Fibroblast of peridontal ligament (primary cell): ENCODE results near the gene FDXR.
A peak's percentile ranks its signal among the peaks of the same experiment; 100 is the strongest.

Experiments used
- DNase-seq: peaks from one replicate; pipeline ENCODE4 v3.0.0-alpha.2; 2010; ENCODE audit errors: extremely low read depth

Gene FDXR

GRCh38 chr17:74857191-74857590 lies 15.6 kb downstream of the FDXR start:
- DNase-seq = no peak

- DNase-seq = no peak
These were observed 16.7 kb downstream of the FDXR start for GRCh38 chr17:74856112-74856511.

- DNase-seq = no peak
These were observed 17.5 kb downstream of the FDXR start for GRCh38 chr17:74855323-74855722.

GRCh38 chr17:74854792-74855191 lies 18.0 kb downstream of the FDXR start:
- no peak for DNase-seq

- DNase-seq = no peak
These were observed 19.1 kb downstream of the FDXR start for GRCh38 chr17:74853669-74854068.

DNA sequence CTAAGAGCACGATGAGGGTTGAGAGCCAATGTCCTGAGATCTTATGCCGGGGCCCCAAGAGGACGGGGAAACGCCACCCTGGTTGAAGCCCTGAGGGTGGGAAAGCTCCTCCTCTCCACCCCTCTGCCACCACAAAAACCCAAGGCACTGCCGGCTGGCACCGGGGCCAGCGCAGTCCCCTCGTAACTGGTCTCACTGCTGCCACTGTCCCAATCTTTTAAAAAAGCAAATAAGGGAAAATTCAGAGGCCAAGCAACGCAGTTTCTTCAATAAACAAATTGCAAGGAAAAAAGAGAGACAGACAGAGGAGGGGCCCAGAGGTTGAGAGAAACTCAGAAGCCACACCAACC lies 19.8 kb downstream of the FDXR start:
- no peak for DNase-seq

DNA sequence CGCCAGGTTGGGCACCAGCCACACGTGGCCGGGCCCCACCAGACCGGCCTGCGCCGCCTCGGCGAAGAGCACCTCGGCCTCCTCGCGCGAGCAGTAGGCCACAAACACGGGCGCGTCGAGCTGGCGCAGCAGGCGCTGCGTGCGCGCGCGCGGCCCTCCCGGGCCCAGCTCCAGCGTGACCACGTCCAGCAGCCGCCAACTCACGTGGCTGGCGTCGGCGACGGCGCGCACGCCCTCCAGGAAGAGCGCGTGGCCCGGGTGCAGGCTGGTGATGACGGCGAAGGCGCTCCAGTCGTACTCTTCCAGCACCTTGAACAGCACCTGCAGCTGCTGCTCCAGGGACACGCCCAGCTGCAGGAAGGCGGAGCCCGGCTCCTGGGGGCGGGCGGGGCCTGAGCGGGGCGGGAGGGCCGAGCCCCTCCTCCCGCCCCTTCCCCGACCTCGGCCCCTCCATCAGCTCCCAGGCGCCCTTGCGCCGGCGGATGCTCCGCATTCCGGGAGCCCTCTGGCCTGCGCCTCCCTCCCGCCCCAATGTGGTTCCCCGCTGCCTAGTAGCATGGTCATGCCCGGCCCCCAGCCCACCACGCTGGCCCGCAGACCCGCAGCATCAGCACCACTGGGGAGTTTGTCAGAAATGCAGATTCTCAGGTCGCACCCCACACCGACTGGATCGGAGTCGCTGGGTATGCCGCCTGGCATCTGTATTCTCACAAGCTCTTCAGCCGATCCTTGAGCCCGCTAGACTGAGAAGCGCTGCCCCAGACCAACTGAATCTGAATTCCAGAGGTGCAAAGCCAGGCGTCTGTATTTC lies 20.4 kb downstream of the FDXR start:
- DNase-seq = no peak

DNA sequence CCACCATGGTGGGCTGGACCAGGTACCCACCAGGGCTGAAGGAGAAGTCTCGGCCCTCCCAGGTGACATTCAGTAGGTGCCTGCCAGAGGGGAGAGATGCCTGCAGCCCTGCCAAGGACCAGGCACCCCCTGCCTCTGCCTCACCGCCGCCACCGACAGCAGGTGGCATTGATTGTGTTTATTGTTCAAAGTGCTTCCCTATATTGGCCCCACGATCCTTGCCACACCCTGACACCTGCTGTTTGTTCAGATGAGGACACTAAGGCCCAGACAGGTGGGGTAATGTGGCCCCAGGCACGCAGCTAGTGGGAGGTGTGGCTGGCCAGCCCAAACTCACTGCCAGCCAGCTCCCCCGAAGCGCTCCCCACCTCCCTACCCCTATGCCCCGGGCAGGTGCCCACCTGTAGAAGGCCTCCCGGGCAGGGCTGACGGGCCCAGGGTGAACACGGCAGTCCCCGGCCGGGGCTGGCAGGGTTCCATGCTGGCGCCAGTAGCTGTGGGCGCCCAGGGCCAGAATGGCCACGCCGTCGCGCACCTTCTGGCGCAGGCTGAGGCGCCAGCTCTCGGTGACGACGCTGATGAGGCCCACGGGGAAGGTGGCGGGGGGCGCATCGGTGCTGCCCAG lies 21.1 kb downstream of the FDXR start:
- no peak for DNase-seq

GRCh38 chr17:74850914-74851313 lies 21.9 kb downstream of the FDXR start:
- DNase-seq = no peak

GRCh38 chr17:74850310-74850709 lies 22.5 kb downstream of the FDXR start:
- no peak for DNase-seq

GRCh38 chr17:74848656-74849399 lies 24.0 kb downstream of the FDXR start:
- DNase-seq = no peak

DNA sequence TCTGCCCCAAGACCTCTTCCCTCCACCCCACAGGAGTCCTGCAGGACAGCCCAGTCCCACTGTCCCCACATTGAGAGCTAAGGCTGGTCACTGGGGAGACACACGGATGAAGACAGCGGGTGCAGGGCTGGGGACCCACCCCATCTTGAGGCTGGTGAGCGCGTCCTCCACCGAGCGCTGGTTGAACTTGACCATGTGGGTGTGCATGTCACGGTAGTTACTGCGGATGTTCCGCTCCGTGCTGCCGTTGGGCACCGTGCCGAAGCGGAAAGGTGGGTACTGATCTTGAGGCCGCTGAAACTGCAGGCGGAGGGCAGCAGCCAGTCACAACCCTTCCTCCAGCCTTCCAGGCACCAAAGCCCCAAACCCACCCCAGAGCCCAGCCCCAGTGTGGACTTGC lies 26.2 kb downstream of the FDXR start:
- DNase-seq = no peak

- DNase-seq = no peak
These were observed 29.5 kb downstream of the FDXR start for GRCh38 chr17:74843352-74843627.

- peak; percentile 44 for DNase-seq
These were observed 30.0 kb downstream of the FDXR start for GRCh38 chr17:74842599-74843351.

DNA sequence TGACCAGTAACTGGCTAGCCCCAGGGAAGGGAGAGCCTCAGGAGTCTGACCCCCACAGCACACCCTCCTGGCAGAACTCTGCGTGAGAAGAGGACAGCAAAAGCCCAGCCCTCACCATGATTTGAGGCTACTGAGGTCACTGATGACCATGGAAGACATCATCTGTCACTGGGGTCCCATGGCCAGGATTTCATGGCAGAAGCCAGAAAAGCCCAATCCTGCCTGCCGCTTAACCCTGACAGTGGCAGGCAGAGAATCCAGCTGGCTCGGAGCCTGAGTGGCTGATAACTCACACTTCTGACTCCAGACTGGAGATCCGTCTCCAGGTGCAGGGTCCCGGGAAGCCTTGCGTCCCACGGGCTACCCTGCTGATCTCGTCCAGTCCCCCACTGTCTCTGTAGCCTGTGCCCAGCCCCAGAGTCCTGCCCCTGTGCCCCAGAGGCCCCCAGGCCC lies 30.6 kb downstream of the FDXR start:
- no peak for DNase-seq

GRCh38 chr17:74840989-74841666 lies 31.7 kb downstream of the FDXR start:
- DNase-seq = peak; percentile 31

DNA sequence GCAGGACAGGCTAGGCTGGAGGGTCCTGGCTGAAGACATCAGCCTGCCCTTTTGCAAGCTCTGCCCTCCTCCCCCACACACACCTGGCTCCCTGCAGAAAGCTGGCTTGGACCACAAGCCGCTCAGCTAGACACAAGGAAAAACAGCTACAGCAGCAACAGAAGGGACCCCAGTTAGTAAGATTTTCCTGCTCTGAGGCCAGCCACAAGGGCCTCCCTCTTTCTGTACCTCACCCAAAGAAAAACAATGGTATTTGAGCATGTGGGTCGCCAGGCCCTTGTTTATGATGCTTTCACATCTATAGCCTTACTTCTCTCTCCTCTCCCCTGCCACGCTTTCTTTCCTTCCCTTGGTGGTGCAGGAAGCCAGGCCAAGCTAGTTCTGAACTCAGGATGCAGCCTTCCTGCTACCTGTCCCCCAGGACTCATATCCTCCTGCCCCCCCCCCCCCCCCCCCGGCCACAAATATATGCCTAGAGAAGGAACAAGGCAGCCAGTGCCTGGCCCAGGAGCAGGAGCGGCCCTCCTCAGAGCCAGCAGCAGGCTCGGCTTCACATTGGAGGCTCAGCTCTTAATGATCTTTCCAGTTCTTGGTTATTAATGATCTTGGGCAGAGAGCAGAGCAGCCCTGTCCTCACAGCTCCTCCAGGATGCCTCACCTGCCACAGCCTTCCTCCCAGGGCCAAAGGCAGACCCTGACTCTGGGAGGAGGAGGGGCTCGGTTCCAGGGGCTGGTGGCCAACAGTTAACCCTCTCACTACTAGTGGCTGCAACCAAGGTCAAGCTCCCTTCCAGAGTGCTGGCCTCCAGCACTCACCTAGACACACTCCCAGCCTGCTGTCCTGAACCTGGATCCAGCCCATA lies 32.6 kb downstream of the FDXR start:
- no peak for DNase-seq

DNA sequence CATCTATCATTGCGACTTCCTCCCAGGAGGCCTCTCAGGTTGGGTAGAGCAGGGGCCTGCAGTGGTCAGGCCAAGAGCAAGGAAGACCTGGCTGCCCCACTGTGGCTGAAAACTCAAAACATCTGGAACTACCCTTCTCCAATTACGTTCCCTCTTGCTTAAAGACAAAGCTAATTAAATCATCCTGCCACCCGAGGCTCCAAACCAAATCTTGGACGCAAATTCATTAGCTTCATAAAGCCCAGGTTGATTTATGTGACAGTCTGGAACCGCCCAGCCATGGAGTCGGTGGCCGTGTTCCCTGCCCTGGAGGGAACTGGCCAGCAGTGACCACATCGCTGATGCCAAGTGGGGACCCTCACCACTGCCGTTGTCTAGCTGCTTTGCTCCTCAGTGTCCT lies 34.5 kb downstream of the FDXR start:
- no peak for DNase-seq

DNA sequence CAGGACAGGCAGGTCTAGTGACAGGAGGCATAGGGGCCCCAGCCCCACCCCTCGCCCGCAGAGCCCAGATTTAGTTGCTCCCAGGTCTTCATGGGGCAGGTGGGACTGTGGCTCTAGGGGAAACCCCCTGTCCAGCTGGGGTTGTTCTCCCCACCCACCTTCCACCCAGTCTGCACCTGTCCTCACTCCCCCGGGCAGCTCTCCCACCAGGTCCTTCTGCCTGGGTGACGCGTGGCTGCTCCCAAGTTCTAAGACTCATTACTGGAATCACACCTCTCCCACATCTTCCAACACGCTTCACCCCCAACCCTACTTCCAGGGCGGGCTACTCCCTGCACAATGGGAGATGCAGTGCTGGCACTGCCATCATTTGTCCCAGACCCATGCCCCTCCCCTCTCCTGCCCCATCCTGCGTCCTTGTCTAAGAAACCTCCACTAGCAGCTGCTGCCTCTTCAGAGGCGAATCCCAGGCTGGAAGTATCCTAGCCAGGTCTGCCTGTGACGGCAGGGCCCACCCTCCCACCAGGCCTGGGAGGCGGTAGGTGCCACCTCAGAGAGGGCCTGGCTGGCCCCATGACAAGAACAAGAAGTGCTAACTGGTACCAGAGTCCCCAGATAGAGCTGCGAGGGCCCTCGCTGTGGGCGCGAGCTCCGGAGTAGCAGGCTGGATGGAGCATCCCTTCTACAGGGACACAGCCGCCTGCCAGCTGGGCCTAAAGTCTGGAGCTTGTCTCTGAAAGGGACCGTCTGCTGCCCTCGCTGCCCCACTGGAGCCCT lies 35.9 kb downstream of the FDXR start:
- DNase-seq = no peak

GRCh38 chr17:74836191-74836590 lies 36.6 kb downstream of the FDXR start:
- no peak for DNase-seq
